PC-3 (cell line): ENCODE data around the gene TAF1D. TPM values are rescaled to one million over a fixed set of nuclear protein-coding genes. Genes with fewer than 3 reads are reported as not detected.

Experiments used
- ATAC-seq: fragments of 200-7000 bp; cut with Tn5 transposase; 2 replicates; pipeline ENCODE4 v1.9.1; 2020; ENCODE audit warnings: mild to moderate bottlenecking, moderate library complexity
- BruUV-seq: library from RNA; stranded (reverse); fragments of 400-500 nt; replicated peaks from 2 replicates; lab custom pipeline; 2021; lab: Mats Ljungman, UMichigan
- CTCF ChIA-PET: fragments of 300-600 bp; sonication (Branson Sonifier 250); formaldehyde crosslinking; loops from one replicate; lab custom pipeline; 2022; ENCODE audit warnings: antibody characterized with exemption; lab: Charles Lee
- POLR2A ChIA-PET: fragments of 300-600 bp; sonication (Branson Sonifier 250); formaldehyde crosslinking; loops from one replicate; lab custom pipeline; 2022; ENCODE audit warnings: antibody characterized with exemption; ENCODE audit not compliant: unreplicated experiment; lab: Charles Lee
- DNase-seq: peaks from one replicate; pipeline ENCODE4 v3.0.0-alpha.2; 2015
- H2AFZ ChIP-seq: fragments of 300-600 bp; sonication (generic); 2 replicates; pipeline ENCODE4 v1.6.0; 2016; ENCODE audit warnings: antibody characterized with exemption, low read length
- H3F3A ChIP-seq: fragments of 300-600 bp; sonication (generic); one replicate; pipeline ENCODE4 v1.6.0; 2017; ENCODE audit warnings: antibody characterized with exemption, low read length, control low read depth, mild to moderate bottlenecking; ENCODE audit not compliant: unreplicated experiment
- H3K27ac ChIP-seq: fragments of 300-600 bp; sonication (generic); 2 replicates; pipeline ENCODE4 v1.5.1; 2016; ENCODE audit warnings: mild to moderate bottlenecking, low read length
- H3K27me3 ChIP-seq: fragments of 300-600 bp; sonication (generic); 2 replicates; pipeline ENCODE4 v1.6.1; 2016; ENCODE audit warnings: low read length, mixed read lengths
- H3K36me3 ChIP-seq: fragments of 300-600 bp; sonication (generic); 2 replicates; pipeline ENCODE4 v1.6.1; 2016; ENCODE audit warnings: low read depth, mixed run types, low read length, mixed read lengths
- H3K4me1 ChIP-seq: fragments of 300-600 bp; sonication (generic); 2 replicates; pipeline ENCODE4 v1.5.1; 2016; ENCODE audit warnings: low read length; ENCODE audit not compliant: insufficient read depth
- H3K4me2 ChIP-seq: fragments of 300-600 bp; sonication (generic); 2 replicates; pipeline ENCODE4 v1.6.0; 2016; ENCODE audit warnings: low read length
- H3K4me3 ChIP-seq: fragments of 300-600 bp; sonication (generic); 2 replicates; pipeline ENCODE4 v1.5.1; 2016; ENCODE audit warnings: mild to moderate bottlenecking, low read length, mixed read lengths
- H3K79me2 ChIP-seq: fragments of 300-600 bp; sonication (generic); 2 replicates; pipeline ENCODE4 v1.6.1; 2017; ENCODE audit warnings: low read length, mixed read lengths
- H3K9ac ChIP-seq: fragments of 300-600 bp; sonication (generic); 2 replicates; pipeline ENCODE4 v1.6.0; 2016; ENCODE audit warnings: mild to moderate bottlenecking, low read length
- H3K9me2 ChIP-seq: fragments of 300-600 bp; sonication (generic); replicated peaks from 2 replicates; pipeline ENCODE4 v1.6.1; 2016; ENCODE audit warnings: mixed run types, low read length, mixed read lengths
- H3K9me3 ChIP-seq: fragments of 300-600 bp; sonication (generic); 2 replicates; pipeline ENCODE4 v1.6.1; 2016; ENCODE audit warnings: low read length, mixed read lengths
- H4K20me1 ChIP-seq: fragments of 300-600 bp; sonication (generic); 2 replicates; pipeline ENCODE4 v1.6.1; 2016; ENCODE audit warnings: low read length, mixed read lengths
- CTCF ChIP-seq: fragments of 300-600 bp; sonication (generic); conservative IDR thresholded peaks from 2 replicates; pipeline ENCODE4 v1.5.1; 2017; ENCODE audit warnings: antibody characterized with exemption, low read depth, mild to moderate bottlenecking, low read length
- EZH2 ChIP-seq: fragments of 300-600 bp; sonication (generic); IDR thresholded peaks from one replicate; pipeline ENCODE4 v1.6.1; 2017; ENCODE audit warnings: antibody characterized with exemption, mild to moderate bottlenecking, low read length; ENCODE audit not compliant: unreplicated experiment
- EZH2phosphoT487 ChIP-seq: fragments of 300-600 bp; sonication (generic); IDR thresholded peaks from 2 replicates; pipeline ENCODE4 v1.6.1; 2018; ENCODE audit warnings: mild to moderate bottlenecking, antibody characterized with exemption, low read length, borderline replicate concordance
- intact Hi-C: fragments of 100-400 bp; cut with micrococcal nuclease; formaldehyde crosslinking; loops from 2 replicates; pipeline ENCODE4 v1.9.0; 2023
- total RNA-seq: library from RNA; depleted of rRNA; stranded (reverse); fragments of >200 nt; gene quantifications from 2 replicates; pipeline ENCODE4 v1.2.3, GENCODE V29; 2014

TAF1D gene
- total RNA-seq, 1 experiment from 2014 or later: 135 TPM

- Histone ChIP-seq H3K4me3 (no peak overlapping the region), H3F3A (no peaks in the 10 kb centered on the region), H3K9me3 (no peaks in the 10 kb centered on the region), H3K4me2 (no peak overlapping the region), H3K79me2 (no peaks in the 10 kb centered on the region), H4K20me1 (no peaks in the 10 kb centered on the region), H2AFZ (no peak overlapping the region), H3K27me3 (no peaks in the 10 kb centered on the region), H3K36me3 (no peaks in the 10 kb centered on the region), H3K9ac (no peak overlapping the region), H3K4me1 (no peaks in the 10 kb centered on the region), H3K27ac (no peak overlapping the region), H3K9me2 (no peaks in the 10 kb centered on the region)
- ATAC-seq: no peak
- no TSS peak for BruUV-seq
- intact Hi-C loops: no loop called here
- TF ChIP-seq EZH2 (no peak), EZH2phosphoT487 (no peak), CTCF (no peak)
- DNase-seq: no peak
- POLR2A ChIA-PET: no interaction called here
- CTCF ChIA-PET: no interaction called here
Measured at GRCh38 chr11:93773601-93774200, 32.4 kb upstream of the TAF1D start.

- CTCF ChIA-PET: no interaction called here
- ATAC-seq: no peak
Measured at GRCh38 chr11:93773045-93773477, 31.8 kb upstream of the TAF1D start.

More at GRCh38 chr11:93773045-93773477, 31.8 kb upstream of the TAF1D start:
- Histone ChIP-seq H3K9me3 (no peaks in the 10 kb centered on the region), H2AFZ (no peak overlapping the region), H3K4me1 (no peaks in the 10 kb centered on the region), H3K4me2 (no peak overlapping the region), H4K20me1 (no peaks in the 10 kb centered on the region), H3K9ac (no peak overlapping the region), H3K79me2 (no peaks in the 10 kb centered on the region), H3K9me2 (no peaks in the 10 kb centered on the region), H3K27me3 (no peaks in the 10 kb centered on the region), H3K36me3 (no peaks in the 10 kb centered on the region), H3K27ac (no peak overlapping the region), H3K4me3 (no peak overlapping the region), H3F3A (no peaks in the 10 kb centered on the region)
- intact Hi-C loops: no loop called here
- no peak for DNase-seq
- POLR2A ChIA-PET: no interaction called here
- BruUV-seq: no TSS peak
- TF ChIP-seq CTCF (no peak), EZH2phosphoT487 (no peak), EZH2 (no peak)
